Left lobe of liver (tissue), 2 donors: ENCODE results near the gene RPS17. TPM values are rescaled to one million over a fixed set of nuclear protein-coding genes. Genes with fewer than 3 reads are reported as not detected.
A peak's percentile ranks its signal among the peaks of the same experiment; 100 is the strongest.
"Not testable (repeated sequence)": the region's sequence is repeated elsewhere in the genome, so short reads cannot be mapped to it uniquely, and the experiment has no call there.

Source experiments
- ATAC-seq: fragments of 200-7000 bp; cut with Tn5 transposase; one replicate; pipeline ENCODE4 v1.9.1; 2020; ENCODE audit warnings: mild to moderate bottlenecking, moderate library complexity
- DNase-seq: peaks from one replicate; pipeline ENCODE4 v3.0.0-alpha.2; 2020; ENCODE audit warnings: low spot score
- total RNA-seq: library from RNA; stranded (reverse); gene quantifications from one replicate; pipeline ENCODE4 v1.2.1, GENCODE V29; 2021
- donor health status: DM: no; HTN: no; CAD: no; lungs with moderate emphysema.
- donor health status: DM: no; HTN: yes; CAD: no.

RPS17 gene
- total RNA-seq, 1 donor from 2014 or later = 478 TPM

GRCh38 chr15:82548700-82549099 lies 8.4 kb upstream of the RPS17 start:
- ATAC-seq = no peak

GRCh38 chr15:82545478-82545877 lies 5.2 kb upstream of the RPS17 start:
- no peak for ATAC-seq
- no peak for DNase-seq

More at GRCh38 chr15:82548700-82549099, 8.4 kb upstream of the RPS17 start:
- DNase-seq = no peak

GRCh38 chr15:82545002-82545401 lies 4.7 kb upstream of the RPS17 start:
- no peak for DNase-seq
- no peak for ATAC-seq

- no peak for ATAC-seq
Observed at GRCh38 chr15:82544431-82544830, 4.2 kb upstream of the RPS17 start.

GRCh38 chr15:82543160-82543559 lies 2.9 kb upstream of the RPS17 start:
- ATAC-seq (no peak), DNase-seq (no peak)

More at GRCh38 chr15:82544431-82544830, 4.2 kb upstream of the RPS17 start:
- DNase-seq = no peak

GRCh38 chr15:82540984-82541431 lies 751 bp upstream of the RPS17 start:
- ATAC-seq = peak; percentile 0
- no peak for DNase-seq

- ATAC-seq = peak; percentile 53
- no peak for DNase-seq
Observed at GRCh38 chr15:82539691-82540054, 584 bp downstream of the RPS17 start.

GRCh38 chr15:82538961-82539690 lies 1.1 kb downstream of the RPS17 start:
- no peak for DNase-seq
- ATAC-seq = no peak

- no peak for DNase-seq
- ATAC-seq = no peak
Observed at GRCh38 chr15:82537351-82537908, 2.8 kb downstream of the RPS17 start.

GRCh38 chr15:82536409-82537350 lies 3.6 kb downstream of the RPS17 start:
- DNase-seq = no peak
- ATAC-seq = no peak

- no peak for ATAC-seq
- no peak for DNase-seq
Observed at GRCh38 chr15:82535566-82536408, 4.5 kb downstream of the RPS17 start.

GRCh38 chr15:82535151-82535550 lies 5.1 kb downstream of the RPS17 start:
- DNase-seq, ATAC-seq: not testable (repeated sequence)

GRCh38 chr15:82534457-82534861 lies 5.8 kb downstream of the RPS17 start:
- DNase-seq, ATAC-seq: not testable (repeated sequence)

- ATAC-seq (no peak), DNase-seq (no peak)
Observed at GRCh38 chr15:82533801-82534200, 6.5 kb downstream of the RPS17 start.

- ATAC-seq = no peak
- DNase-seq = no peak
Observed at GRCh38 chr15:82532991-82533481, 7.2 kb downstream of the RPS17 start.

- ATAC-seq (no peak), DNase-seq (no peak)
Observed at GRCh38 chr15:82532383-82532990, 7.8 kb downstream of the RPS17 start.

GRCh38 chr15:82531496-82532382 lies 8.5 kb downstream of the RPS17 start:
- no peak for ATAC-seq
- DNase-seq = no peak

GRCh38 chr15:82530606-82531379 lies 9.5 kb downstream of the RPS17 start:
- ATAC-seq (peak; percentile 98), DNase-seq (peak; percentile 80)
